LNCAP (cell line): ENCODE measurements around the gene PRKD1.

Experiments
- CTCF ChIP-seq: fragments of 450-650 bp; IDR thresholded peaks from 2 replicates; pipeline ENCODE4 v1.5.1; 2017; ENCODE audit warnings: mild to moderate bottlenecking

Gene PRKD1

GRCh38 chr14:29603696-29604095 is 324.0 kb downstream of the PRKD1 start:
- TF ChIP-seq CTCF = no peak

- no peak for TF ChIP-seq CTCF
These were observed 326.0 kb downstream of the PRKD1 start for GRCh38 chr14:29601616-29602015.

GRCh38 chr14:29587761-29588470 is 339.7 kb downstream of the PRKD1 start:
- no peak for TF ChIP-seq CTCF

- TF ChIP-seq CTCF = no peak
These were observed 340.6 kb downstream of the PRKD1 start for GRCh38 chr14:29587046-29587445.

GRCh38 chr14:29584992-29585391 is 342.7 kb downstream of the PRKD1 start:
- no peak for TF ChIP-seq CTCF

- no peak for TF ChIP-seq CTCF
These were observed 346.9 kb downstream of the PRKD1 start for GRCh38 chr14:29580763-29581162.

GRCh38 chr14:29579838-29580237 is 347.8 kb downstream of the PRKD1 start:
- no peak for TF ChIP-seq CTCF

GRCh38 chr14:29576927-29577326 is 350.7 kb downstream of the PRKD1 start:
- no peak for TF ChIP-seq CTCF
